K562 (cell line): ENCODE results near the gene CYP4F12. TPM values are rescaled to one million over a fixed set of nuclear protein-coding genes. Genes with fewer than 3 reads are reported as not detected.

ENCODE experiments used
- ATAC-seq: fragments of 200-7000 bp; cut with Tn5 transposase; 3 replicates; pipeline ENCODE4 v1.9.1; 2020; ENCODE audit warnings: moderate library complexity
- BruUV-seq: library from RNA; stranded (reverse); fragments of 400-500 nt; replicated peaks from 2 replicates; lab custom pipeline; 2021; lab: Mats Ljungman, UMichigan
- CTCF ChIA-PET: fragments of 300-600 bp; formaldehyde crosslinking; extraction: SDS; loops from one replicate; lab custom pipeline; 2021; ENCODE audit warnings: low intra/inter-chr PET ratio; lab: Yijun Ruan, JAX
- POLR2A ChIA-PET: fragments of 300-600, 350-650 bp; sonication (Branson Sonifier 250); formaldehyde crosslinking; extraction: SDS; loops from one replicate; lab custom pipeline; 2021; ENCODE audit warnings: antibody characterized with exemption, inconsistent platforms; lab: Yijun Ruan, JAX
- DNase-seq, 4 experiments: peaks; one replicate each; pipeline versions ENCODE4 v3.0.0 to v3.0.0-alpha.2; 2011 to 2018; ENCODE audit warnings: low spot score in 3 of 4, mixed read lengths in 3 of 4; ENCODE audit errors: extremely low read depth in 1 of 4
- FAIRE-seq: peaks from 2 replicates; lab custom pipeline; 2011; peaks lifted over from hg19 to GRCh38; lab: Jason Lieb, UNC
- H2AFZ ChIP-seq: 2 replicates; pipeline ENCODE4 v1.6.0; 2011; ENCODE audit warnings: low read depth, low read length, control low read depth, inconsistent platforms
- H3K27ac ChIP-seq: fragments of 200-600 bp; 3 replicates; pipeline ENCODE4 v1.8.0; 2011; ENCODE audit warnings: low read depth, mild to moderate bottlenecking, control low read depth, inconsistent platforms, low read length, moderate library complexity, mixed read lengths; ENCODE audit errors: extremely low read depth
- H3K27me3 ChIP-seq, 2 experiments: fragments of 300-600 bp in 1 of 2; 2 replicates in 1 of 2; 3 replicates in 1 of 2; pipeline versions ENCODE4 v1.6.0 to v1.8.0; 2011; ENCODE audit warnings: inconsistent platforms in 2 of 2, low read length in 2 of 2, mild to moderate bottlenecking in 1 of 2, mixed read lengths in 1 of 2, moderate library complexity in 1 of 2; ENCODE audit not compliant: control insufficient read depth in 2 of 2, insufficient read depth in 2 of 2
- H3K36me3 ChIP-seq: fragments of 300-600 bp; 3 replicates; pipeline ENCODE4 v1.8.0; 2011; ENCODE audit warnings: mild to moderate bottlenecking, low read length, inconsistent platforms; ENCODE audit not compliant: control insufficient read depth, insufficient read depth
- H3K4me1 ChIP-seq, 2 experiments: fragments of 200-600 bp in 1 of 2; replicated peaks in 1 of 2; 2 replicates in 1 of 2; 3 replicates in 1 of 2; pipeline versions ENCODE4 v1.5.1 to v1.8.0; 2011; ENCODE audit warnings: inconsistent platforms in 2 of 2, low read length in 2 of 2, mild to moderate bottlenecking in 1 of 2, mixed read lengths in 1 of 2, moderate library complexity in 1 of 2; ENCODE audit not compliant: control insufficient read depth in 2 of 2, insufficient read depth in 2 of 2
- H3K4me2 ChIP-seq: 2 replicates; pipeline ENCODE4 v1.6.1; 2011; ENCODE audit warnings: low read length, control low read depth, inconsistent platforms, mixed read lengths; ENCODE audit not compliant: insufficient read depth
- H3K4me3 ChIP-seq: fragments of 200-600 bp; sonication (generic), shearing (Covaris generic); 2 replicates; pipeline ENCODE4 v1.5.1; 2016; ENCODE audit warnings: control low read depth, inconsistent platforms
- H3K79me2 ChIP-seq: fragments of 200-600 bp; 3 replicates; pipeline ENCODE4 v1.8.0; 2011; ENCODE audit warnings: low read length, inconsistent platforms; ENCODE audit not compliant: control insufficient read depth, insufficient read depth
- H3K9ac ChIP-seq, 2 experiments: 2 replicates each; pipeline versions ENCODE4 v1.6.0 to v1.6.1; 2011; ENCODE audit warnings: low read depth in 2 of 2, low read length in 2 of 2, control low read depth in 1 of 2, inconsistent platforms in 1 of 2, mild to moderate bottlenecking in 1 of 2, mixed read lengths in 1 of 2; ENCODE audit not compliant: insufficient read depth in 1 of 2
- H3K9me1 ChIP-seq: one replicate; pipeline ENCODE4 v1.6.0; 2011; ENCODE audit warnings: inconsistent platforms, mild to moderate bottlenecking, low read length, moderate library complexity; ENCODE audit not compliant: control insufficient read depth, insufficient read depth
- H3K9me3 ChIP-seq: replicated peaks from 2 replicates; pipeline ENCODE4 v1.5.1; 2011; ENCODE audit warnings: low read depth, low read length, inconsistent platforms; ENCODE audit not compliant: control insufficient read depth, insufficient read depth
- H4K20me1 ChIP-seq: replicated peaks from 2 replicates; pipeline ENCODE4 v1.6.1; 2011; ENCODE audit warnings: low read length, inconsistent platforms, mixed read lengths; ENCODE audit not compliant: control insufficient read depth, insufficient read depth
- SPI1 ChIP-seq: IDR thresholded peaks from 2 replicates; pipeline ENCODE4 v1.6.1; 2011; ENCODE audit warnings: low read depth, low read length, control low read depth, borderline replicate concordance
- ZNF655 ChIP-seq: fragments of 250-450 bp; sonication (Bioruptor Pico); IDR thresholded peaks from 2 replicates; pipeline ENCODE4 v1.5.0; 2021
- WGBS: fragments of 100-300 bp; shearing (Covaris generic); methylation state at CpG from one replicate; pipeline ENCODE4 v1.1.6; 2016; ENCODE audit warnings: low coverage, mixed read lengths; ENCODE audit not compliant: insufficient coverage; ENCODE audit errors: missing lambda C conversion rate; 5-methylcytosine and 5-hydroxymethylcytosine counted together
- in situ Hi-C: fragments of 300-500 bp; cut with MboI; formaldehyde crosslinking; loops from 4 replicates; pipeline ENCODE4 v1.15.0; 2018; ENCODE audit warnings: inconsistent platforms, mixed read lengths
- intact Hi-C: fragments of 100-400 bp; cut with micrococcal nuclease; formaldehyde crosslinking; loops from 2 replicates; pipeline ENCODE4 v1.14.2; 2022
- polyA plus RNA-seq, 8 experiments: library from polyadenylated mRNA; depleted of rRNA in 4 of 8; stranded (reverse) in 5 of 8; unstranded in 3 of 8; fragments of >200 nt; fragmentation: Nextera tagmentation in 2 of 8; fragmentation: Illumina TruSeq in 1 of 8; extraction: Ambion mirVana in 2 of 8; extraction: Trizol in 1 of 8; gene quantifications; 2 replicates each; pipeline versions ENCODE4 v1.2.1 to v1.2.3, GENCODE V29; 2011 to 2014; ENCODE audit warnings: inconsistent platforms in 1 of 8, missing spikeins in 1 of 8
- total RNA-seq, 7 experiments: library from RNA; depleted of rRNA in 6 of 7; stranded (reverse); fragments of >200 nt in 6 of 7; fragmentation: Illumina TruSeq in 2 of 7; extraction: Trizol in 2 of 7; gene quantifications; 2 replicates each; pipeline versions ENCODE4 v1.2.1 to v1.2.3, GENCODE V29; 2011 to 2021; ENCODE audit warnings: low replicate concordance in 1 of 7

CYP4F12 gene
- total and polyA plus RNA-seq, 9 of the 15 experiments (the other 6 are each of a cell fraction or from before 2014, with no cell fraction given) = not detected

- no peaks in the 10 kb centered on the region for H3K79me2 ChIP-seq
- intact Hi-C loops = loop anchor here (5.0 to 10.0 kb wide), 2 partner anchors 129 to 232 kb away; no protein-coding TSS in a partner anchor
- no TSS peak for BruUV-seq
- no peak for FAIRE-seq
- peaks cover 0 to 5% of the 10 kb centered on the region in 2 experiments; a peak in 1 of 5 replicates for H3K27me3 ChIP-seq
- no peaks in the 10 kb centered on the region for H3K9me3 ChIP-seq
- TF ChIP-seq SPI1 (peak; percentile 61; the same call in 1 of the 2 replicates), ZNF655 (CRISPR knock-in tag) (no peak)
- H2AFZ ChIP-seq = no peak overlapping the region
- H3K4me3 ChIP-seq = no peak overlapping the region
- in situ Hi-C loops = loop anchor here (10.0 kb wide), 1 partner anchor 242 kb away; no protein-coding TSS in a partner anchor
- WGBS = 0% methylated on average over 5 of the region's 5 CpGs
- no peak overlapping the region for H3K27ac ChIP-seq
- no peaks in the 10 kb centered on the region for H4K20me1 ChIP-seq
- H3K4me1 ChIP-seq = peaks cover 0 to 3% of the 10 kb centered on the region in 2 experiments; a peak in 1 of 5 replicates
- ATAC-seq = no peak
- DNase-seq = no peak
- no peaks in the 10 kb centered on the region for H3K9me1 ChIP-seq
- POLR2A ChIA-PET = interaction anchor here (0.5 to 0.6 kb wide), 2 partner anchors 13 to 242 kb away, joined by 3 read pairs; no protein-coding TSS in a partner anchor
- no peak overlapping the region for H3K9ac ChIP-seq
- CTCF ChIA-PET = interaction anchor here (4.0 kb wide), 1 partner anchor 236 kb away, joined by 18 read pairs; no protein-coding TSS in a partner anchor
- no peaks in the 10 kb centered on the region for H3K36me3 ChIP-seq
- no peak overlapping the region for H3K4me2 ChIP-seq
These were observed 39.6 kb upstream of the CYP4F12 start for GRCh38 chr19:15633082-15633835.
